Left kidney (tissue), 8 donors: Measurements from ENCODE around the gene FAM120A. TPM values are rescaled to one million over a fixed set of nuclear protein-coding genes. Genes with fewer than 3 reads are reported as not detected.
"Not testable (repeated sequence)": the region's sequence is repeated elsewhere in the genome, so short reads cannot be mapped to it uniquely, and the experiment has no call there.

Source experiments
- DNase-seq: peaks from one replicate; pipeline ENCODE4 v3.0.0-alpha.2; 2013
- long read RNA-seq, 8 donors: transcript quantifications; one replicate each; lab custom pipeline, GENCODE V29; 2026
- polyA plus RNA-seq: library from polyadenylated mRNA; unstranded; fragments of 120-200 nt; gene quantifications from one replicate; pipeline ENCODE4 v1.2.1, GENCODE V29; 2013; ENCODE audit not compliant: insufficient read length

The FAM120A gene
- polyA plus RNA-seq, result 79.9 TPM
- long read RNA-seq, donor 1, full-length matches to known transcripts, result 12 of 128 reads
- long read RNA-seq, donor 1, partial matches to known transcripts, result 116 of 128 reads
- long read RNA-seq, donor 1, other reads (novel, unspliced or antisense), result 0 of 128 reads
- long read RNA-seq, donor 2, full-length matches to known transcripts, result 6 of 20 reads
- long read RNA-seq, donor 2, partial matches to known transcripts, result 14 of 20 reads
- long read RNA-seq, donor 2, other reads (novel, unspliced or antisense), result 0 of 20 reads
- long read RNA-seq, donor 3, full-length matches to known transcripts, result 3 of 15 reads
- long read RNA-seq, donor 3, partial matches to known transcripts, result 12 of 15 reads
- long read RNA-seq, donor 3, other reads (novel, unspliced or antisense), result 0 of 15 reads
- long read RNA-seq, donor 4, result 0 reads
- long read RNA-seq, donor 5, full-length matches to known transcripts, result 7 of 21 reads
- long read RNA-seq, donor 5, partial matches to known transcripts, result 8 of 21 reads
- long read RNA-seq, donor 5, other reads (novel, unspliced or antisense), result 6 of 21 reads
- long read RNA-seq, donor 6, full-length matches to known transcripts, result 9 of 20 reads
- long read RNA-seq, donor 6, partial matches to known transcripts, result 11 of 20 reads
- long read RNA-seq, donor 6, other reads (novel, unspliced or antisense), result 0 of 20 reads
- long read RNA-seq, donor 7, full-length matches to known transcripts, result 13 of 83 reads
- long read RNA-seq, donor 7, partial matches to known transcripts, result 70 of 83 reads
- long read RNA-seq, donor 7, other reads (novel, unspliced or antisense), result 0 of 83 reads
- long read RNA-seq, donor 8, full-length matches to known transcripts, result 2 of 24 reads
- long read RNA-seq, donor 8, partial matches to known transcripts, result 22 of 24 reads
- long read RNA-seq, donor 8, other reads (novel, unspliced or antisense), result 0 of 24 reads

- DNase-seq, result peak; percentile 69
These were observed at the start of gene FAM120A for GRCh38 chr9:93450945-93451815. Gene FAM120A, plus strand, starts transcription at chr9:93451685. Its CDS starts 231 bp downstream, at chr9:93451916.

GRCh38 chr9:93406371-93406770 is 45.1 kb upstream of the FAM120A start:
- DNase-seq, result no peak

- no peak for DNase-seq
These were observed 38.0 kb upstream of the FAM120A start for GRCh38 chr9:93413530-93413929.

- DNase-seq, result no peak
These were observed 36.3 kb upstream of the FAM120A start for GRCh38 chr9:93415176-93415690.

GRCh38 chr9:93416530-93417235 is 34.8 kb upstream of the FAM120A start:
- no peak for DNase-seq

GRCh38 chr9:93417538-93417937 is 33.9 kb upstream of the FAM120A start:
- no peak for DNase-seq

GRCh38 chr9:93419023-93419422 is 32.5 kb upstream of the FAM120A start:
- DNase-seq, result no peak

GRCh38 chr9:93422977-93423616 is 28.4 kb upstream of the FAM120A start:
- no peak for DNase-seq

- DNase-seq, result no peak
These were observed 23.7 kb upstream of the FAM120A start for GRCh38 chr9:93427655-93428379.

GRCh38 chr9:93431539-93432105 is 19.9 kb upstream of the FAM120A start:
- DNase-seq, result no peak

GRCh38 chr9:93432964-93433363 is 18.5 kb upstream of the FAM120A start:
- no peak for DNase-seq

GRCh38 chr9:93434056-93434455 is 17.4 kb upstream of the FAM120A start:
- DNase-seq, result no peak

- DNase-seq, result no peak
These were observed 16.1 kb upstream of the FAM120A start for GRCh38 chr9:93435386-93435785.

- no peak for DNase-seq
These were observed 15.3 kb upstream of the FAM120A start for GRCh38 chr9:93436218-93436617.

- no peak for DNase-seq
These were observed 14.7 kb upstream of the FAM120A start for GRCh38 chr9:93436655-93437407.

GRCh38 chr9:93437996-93438395 is 13.5 kb upstream of the FAM120A start:
- DNase-seq, result no peak

- DNase-seq, result not testable (repeated sequence)
These were observed 12.2 kb upstream of the FAM120A start for GRCh38 chr9:93439301-93439700.

- no peak for DNase-seq
These were observed 10.4 kb upstream of the FAM120A start for GRCh38 chr9:93440896-93441580.
